Measurements from ENCODE around the gene TBC1D10B.
A peak's percentile ranks its signal among the peaks of the same experiment; 100 is the strongest.
"Not testable (repeated sequence)": the region's sequence is repeated elsewhere in the genome, so short reads cannot be mapped to it uniquely, and the experiment has no call there.

The TBC1D10B gene

GRCh38 chr16:30401768-30402425 lies 31.6 kb upstream of the TBC1D10B start:
- no peak for DNase-seq (ENCODE audit: low read depth)
- no peak for TF ChIP-seq CTCF (IDR thresholded peaks at IDR 0.05; ENCODE audit: insufficient read depth, low read depth, low read length, missing control alignments)
- no peak overlapping the region for H3K4me3 ChIP-seq (ENCODE audit: low read depth, low read length)

GRCh38 chr16:30399435-30400186 lies 29.3 kb upstream of the TBC1D10B start:
- peak overlapping the region; percentile 72 for H3K4me3 ChIP-seq (ENCODE audit: low read depth, low read length)
- no peak for TF ChIP-seq CTCF (IDR thresholded peaks at IDR 0.05; ENCODE audit: insufficient read depth, low read depth, low read length, missing control alignments)
- no peak for DNase-seq (ENCODE audit: low read depth)

GRCh38 chr16:30398661-30399434 lies 28.6 kb upstream of the TBC1D10B start:
- no peak for DNase-seq (ENCODE audit: low read depth)
- no peak for TF ChIP-seq CTCF (IDR thresholded peaks at IDR 0.05; ENCODE audit: insufficient read depth, low read depth, low read length, missing control alignments)
- H3K4me3 ChIP-seq (ENCODE audit: low read depth, low read length), result no peak overlapping the region

GRCh38 chr16:30397776-30398660 lies 27.7 kb upstream of the TBC1D10B start:
- H3K4me3 ChIP-seq (ENCODE audit: low read depth, low read length), result no peak overlapping the region
- DNase-seq (ENCODE audit: low read depth), result no peak
- TF ChIP-seq CTCF (IDR thresholded peaks at IDR 0.05; ENCODE audit: insufficient read depth, low read depth, low read length, missing control alignments), result no peak

GRCh38 chr16:30397056-30397455 lies 26.8 kb upstream of the TBC1D10B start:
- DNase-seq (ENCODE audit: low read depth), result no peak

GRCh38 chr16:30396627-30397026 lies 26.3 kb upstream of the TBC1D10B start:
- DNase-seq (ENCODE audit: low read depth); H3K4me3 ChIP-seq (ENCODE audit: low read depth, low read length): not testable (repeated sequence)

More at GRCh38 chr16:30397056-30397455, 26.8 kb upstream of the TBC1D10B start:
- TF ChIP-seq CTCF (IDR thresholded peaks at IDR 0.05; ENCODE audit: insufficient read depth, low read depth, low read length, missing control alignments), result no peak
- H3K4me3 ChIP-seq (ENCODE audit: low read depth, low read length), result no peak overlapping the region

All from GM12865 (cell line).